ENCODE measurements around the gene APOL1.
"Not testable (repeated sequence)": the region's sequence is repeated elsewhere in the genome, so short reads cannot be mapped to it uniquely, and the experiment has no call there.

The APOL1 gene, protein sequence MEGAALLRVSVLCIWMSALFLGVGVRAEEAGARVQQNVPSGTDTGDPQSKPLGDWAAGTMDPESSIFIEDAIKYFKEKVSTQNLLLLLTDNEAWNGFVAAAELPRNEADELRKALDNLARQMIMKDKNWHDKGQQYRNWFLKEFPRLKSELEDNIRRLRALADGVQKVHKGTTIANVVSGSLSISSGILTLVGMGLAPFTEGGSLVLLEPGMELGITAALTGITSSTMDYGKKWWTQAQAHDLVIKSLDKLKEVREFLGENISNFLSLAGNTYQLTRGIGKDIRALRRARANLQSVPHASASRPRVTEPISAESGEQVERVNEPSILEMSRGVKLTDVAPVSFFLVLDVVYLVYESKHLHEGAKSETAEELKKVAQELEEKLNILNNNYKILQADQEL

GRCh38 chr22:36252754-36253522 lies at the start of gene APOL1:
TSS of gene APOL1 (plus strand) at chr22:36253133. CDS start at chr22:36254956, 1,823 bp downstream.
- Histone ChIP-seq H3K27me3 (ENCODE audit: insufficient read depth, low read depth) (no peaks in the 10 kb centered on the region), H3K27ac (peak within 1 kb of the TSS; percentile 29), H3K9ac (peak within 1 kb of the TSS; percentile 36; the same call in 1 of the 2 replicates), H3K4me1 (ENCODE audit: low read depth, poor library complexity, severe bottlenecking) (peaks cover 39% of the 10 kb centered on the region), H3K36me3 (ENCODE audit: insufficient read depth) (no peaks in the 10 kb centered on the region), H3K4me2 (peak within 1 kb of the TSS; percentile 64), H3K79me2 (ENCODE audit: insufficient read depth, low read depth) (no peaks in the 10 kb centered on the region), H2AFZ (ENCODE audit: low read depth) (peak within 1 kb of the TSS; percentile 82), H3K4me3 (IDR thresholded peaks at IDR 0.05; ENCODE audit: insufficient read depth, low read depth, low read length) (no peak within 1 kb of the TSS), H4K20me1 (ENCODE audit: insufficient read depth) (no peaks in the 10 kb centered on the region)
- TF ChIP-seq CTCF (conservative IDR thresholded peaks at IDR 0.05; ENCODE audit: low read depth, low read length): no peak

DNA sequence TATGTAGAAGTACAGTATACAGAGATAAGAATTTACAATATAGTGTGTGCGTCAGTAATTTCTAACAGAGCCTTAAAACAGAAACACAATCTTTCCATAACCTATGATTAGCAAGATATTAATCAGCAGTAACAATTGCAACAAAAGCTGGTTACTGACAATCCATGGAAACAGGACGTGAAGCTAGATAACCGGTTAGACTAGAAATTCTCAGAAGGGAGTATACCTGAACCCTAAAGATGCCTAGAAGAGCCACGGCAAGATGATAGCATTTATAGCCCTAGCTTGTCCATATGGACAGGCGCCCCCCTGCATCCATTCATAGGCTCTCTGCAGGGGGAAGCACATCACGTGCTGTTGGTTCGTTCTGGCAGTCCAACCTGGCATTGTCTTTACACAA lies 49.5 kb upstream of the APOL1 start:
- not testable (repeated sequence) for H4K20me1 ChIP-seq (ENCODE audit: insufficient read depth); H3K4me3 ChIP-seq (IDR thresholded peaks at IDR 0.05; ENCODE audit: insufficient read depth, low read depth, low read length); H3K9ac ChIP-seq; H2AFZ ChIP-seq (ENCODE audit: low read depth); H3K79me2 ChIP-seq (ENCODE audit: insufficient read depth, low read depth); H3K36me3 ChIP-seq (ENCODE audit: insufficient read depth); H3K27me3 ChIP-seq (ENCODE audit: insufficient read depth, low read depth); H3K27ac ChIP-seq; H3K4me2 ChIP-seq
- H3K4me1 ChIP-seq (ENCODE audit: low read depth, poor library complexity, severe bottlenecking): peaks cover 13% of the 10 kb centered on the region

- H3K79me2 ChIP-seq (ENCODE audit: insufficient read depth, low read depth): no peaks in the 10 kb centered on the region
- H4K20me1 ChIP-seq (ENCODE audit: insufficient read depth): no peaks in the 10 kb centered on the region
- no peak overlapping the region for H3K4me2 ChIP-seq
- no peaks in the 10 kb centered on the region for H3K36me3 ChIP-seq (ENCODE audit: insufficient read depth)
- no peak for TF ChIP-seq CTCF (conservative IDR thresholded peaks at IDR 0.05; ENCODE audit: low read depth, low read length)
- no peaks in the 10 kb centered on the region for H3K27me3 ChIP-seq (ENCODE audit: insufficient read depth, low read depth)
- no peak overlapping the region for H2AFZ ChIP-seq (ENCODE audit: low read depth)
- no peak overlapping the region for H3K27ac ChIP-seq
- no peak overlapping the region for H3K4me3 ChIP-seq (IDR thresholded peaks at IDR 0.05; ENCODE audit: insufficient read depth, low read depth, low read length)
- H3K4me1 ChIP-seq (ENCODE audit: low read depth, poor library complexity, severe bottlenecking): peaks cover 20% of the 10 kb centered on the region
- H3K9ac ChIP-seq: no peak overlapping the region
Observed at GRCh38 chr22:36204001-36204631, 48.8 kb upstream of the APOL1 start.

GRCh38 chr22:36204632-36205015 lies 48.3 kb upstream of the APOL1 start:
- Histone ChIP-seq H3K4me1 (ENCODE audit: low read depth, poor library complexity, severe bottlenecking) (peaks cover 20% of the 10 kb centered on the region), H3K79me2 (ENCODE audit: insufficient read depth, low read depth) (no peaks in the 10 kb centered on the region), H3K27me3 (ENCODE audit: insufficient read depth, low read depth) (no peaks in the 10 kb centered on the region), H3K4me3 (IDR thresholded peaks at IDR 0.05; ENCODE audit: insufficient read depth, low read depth, low read length) (no peak overlapping the region), H2AFZ (ENCODE audit: low read depth) (no peak overlapping the region), H3K36me3 (ENCODE audit: insufficient read depth) (no peaks in the 10 kb centered on the region), H3K9ac (no peak overlapping the region), H4K20me1 (ENCODE audit: insufficient read depth) (no peaks in the 10 kb centered on the region), H3K4me2 (no peak overlapping the region), H3K27ac (no peak overlapping the region)
- TF ChIP-seq CTCF (conservative IDR thresholded peaks at IDR 0.05; ENCODE audit: low read depth, low read length): no peak

- H3K27me3 ChIP-seq (ENCODE audit: insufficient read depth, low read depth); H3K4me2 ChIP-seq; H3K36me3 ChIP-seq (ENCODE audit: insufficient read depth); H3K27ac ChIP-seq; H2AFZ ChIP-seq (ENCODE audit: low read depth); H4K20me1 ChIP-seq (ENCODE audit: insufficient read depth); H3K4me3 ChIP-seq (IDR thresholded peaks at IDR 0.05; ENCODE audit: insufficient read depth, low read depth, low read length); H3K79me2 ChIP-seq (ENCODE audit: insufficient read depth, low read depth); H3K9ac ChIP-seq: not testable (repeated sequence)
- H3K4me1 ChIP-seq (ENCODE audit: low read depth, poor library complexity, severe bottlenecking): peaks cover 20% of the 10 kb centered on the region
Observed at GRCh38 chr22:36205573-36205972, 47.4 kb upstream of the APOL1 start.

Data from KMS-11 (cell line).